GM12878 (cell line): ENCODE data around the gene SEMA3G. TPM values are rescaled to one million over a fixed set of nuclear protein-coding genes. Genes with fewer than 3 reads are reported as not detected.

ENCODE experiments used
- ATAC-seq: fragments of 200-7000 bp; cut with Tn5 transposase; 3 replicates; pipeline ENCODE4 v1.9.1; 2020; ENCODE audit warnings: mild to moderate bottlenecking, moderate library complexity
- BruUV-seq: library from RNA; stranded (reverse); fragments of 400-500 nt; replicated peaks from 2 replicates; lab custom pipeline; 2021; lab: Mats Ljungman, UMichigan
- CTCF ChIA-PET: fragments of 300-600 bp; sonication (Branson Sonifier 250); formaldehyde crosslinking; extraction: SDS; loops from one replicate; lab custom pipeline; 2021; ENCODE audit warnings: inconsistent platforms; lab: Yijun Ruan, JAX
- POLR2A ChIA-PET: fragments of 350-600 bp; formaldehyde crosslinking; extraction: SDS; loops from one replicate; lab custom pipeline; 2021; ENCODE audit warnings: inconsistent platforms; lab: Charles Lee
- RAD21 ChIA-PET: fragments of 300-600 bp; sonication (Branson Sonifier 250); formaldehyde crosslinking; loops from one replicate; lab custom pipeline; 2023; ENCODE audit warnings: antibody characterized with exemption; ENCODE audit not compliant: unreplicated experiment; lab: Charles Lee
- SMC1A ChIA-PET: fragments of 300-600 bp; sonication (Branson Sonifier 250); formaldehyde crosslinking; loops from one replicate; lab custom pipeline; 2023; ENCODE audit not compliant: unreplicated experiment, uncharacterized antibody; lab: Charles Lee
- DNase-seq: peaks from one replicate; pipeline ENCODE4 v3.0.0-alpha.2; 2011; ENCODE audit warnings: low read depth, low spot score
- FAIRE-seq: peaks from 3 replicates; lab custom pipeline; 2011; peaks lifted over from hg19 to GRCh38; lab: Jason Lieb, UNC
- H2AFZ ChIP-seq: 2 replicates; pipeline ENCODE4 v1.6.0; 2011; ENCODE audit warnings: low read depth, low read length, control low read depth; ENCODE audit not compliant: control insufficient read depth
- H3K27ac ChIP-seq: 2 replicates; pipeline ENCODE4 v1.5.1; 2011; ENCODE audit warnings: control low read depth; ENCODE audit not compliant: control insufficient read depth, insufficient read depth
- H3K27me3 ChIP-seq, 2 experiments: replicated peaks in 1 of 2; 2 replicates each; pipeline versions ENCODE4 v1.6.0 to v1.6.1; 2011; ENCODE audit warnings: low read length in 1 of 2; ENCODE audit not compliant: control insufficient read depth in 2 of 2, insufficient read depth in 2 of 2
- H3K36me3 ChIP-seq, 2 experiments: 2 replicates each; pipeline ENCODE4 v1.5.1; 2011; ENCODE audit warnings: low read length in 1 of 2; ENCODE audit not compliant: control insufficient read depth in 2 of 2, insufficient read depth in 2 of 2
- H3K4me1 ChIP-seq: 2 replicates; pipeline ENCODE4 v1.6.1; 2011; ENCODE audit warnings: mild to moderate bottlenecking, low read length, moderate library complexity, mixed read lengths; ENCODE audit not compliant: control insufficient read depth, insufficient read depth
- H3K4me2 ChIP-seq: 2 replicates; pipeline ENCODE4 v1.6.0; 2011; ENCODE audit warnings: control low read depth; ENCODE audit not compliant: control insufficient read depth, insufficient read depth
- H3K4me3 ChIP-seq: fragments of 200-600 bp; sonication (generic); 2 replicates; pipeline ENCODE4 v1.5.1; 2016
- H3K79me2 ChIP-seq: 2 replicates; pipeline ENCODE4 v1.6.0; 2011; ENCODE audit warnings: low read length; ENCODE audit not compliant: control insufficient read depth, insufficient read depth
- H3K9ac ChIP-seq: 2 replicates; pipeline ENCODE4 v1.8.0; 2011; ENCODE audit warnings: low read length, control low read depth, mixed read lengths; ENCODE audit not compliant: control insufficient read depth, insufficient read depth
- H3K9me3 ChIP-seq: replicated peaks from 3 replicates; pipeline ENCODE4 v1.5.1; 2011; ENCODE audit warnings: mild to moderate bottlenecking, low read length; ENCODE audit not compliant: control insufficient read depth, insufficient read depth
- H4K20me1 ChIP-seq: 2 replicates; pipeline ENCODE4 v1.6.0; 2011; ENCODE audit not compliant: control insufficient read depth, insufficient read depth
- BCL11A ChIP-seq: IDR thresholded peaks from 2 replicates; pipeline ENCODE4 v1.6.1; 2011; ENCODE audit warnings: low read depth, low read length
- CTCF ChIP-seq, 3 experiments: IDR thresholded peaks in 2 of 3; conservative IDR thresholded peaks in 1 of 3; 2 replicates each; pipeline ENCODE4 v1.5.1; 2011; ENCODE audit warnings: low read depth in 3 of 3, low read length in 3 of 3, mild to moderate bottlenecking in 3 of 3, control low read depth in 2 of 3, moderate library complexity in 2 of 3, inconsistent platforms in 1 of 3, mixed read lengths in 1 of 3; ENCODE audit not compliant: control insufficient read depth in 2 of 3, insufficient read depth in 1 of 3; ENCODE audit errors: extremely low read depth in 1 of 3
- DPF2 ChIP-seq: fragments of 450-650 bp; IDR thresholded peaks from 2 replicates; pipeline ENCODE4 v1.6.1; 2017; ENCODE audit warnings: mild to moderate bottlenecking
- JUND ChIP-seq: IDR thresholded peaks from 2 replicates; pipeline ENCODE4 v1.6.1; 2012; ENCODE audit warnings: low read depth, mild to moderate bottlenecking, low read length, improper control_type of control experiment, moderate library complexity
- MXI1 ChIP-seq: fragments of 150-350 bp; IDR thresholded peaks from 2 replicates; pipeline ENCODE4 v1.6.1; 2011; ENCODE audit warnings: low read depth, mild to moderate bottlenecking, inconsistent platforms, low read length, improper control_type of control experiment
- NBN ChIP-seq: fragments of 450-650 bp; IDR thresholded peaks from 2 replicates; pipeline ENCODE4 v1.6.1; 2016
- NKRF ChIP-seq: fragments of 450-650 bp; conservative IDR thresholded peaks from 2 replicates; pipeline ENCODE4 v1.6.1; 2017; ENCODE audit warnings: mild to moderate bottlenecking, moderate library complexity
- NR2C2 ChIP-seq: IDR thresholded peaks from 2 replicates; pipeline ENCODE4 v1.6.1; 2011; ENCODE audit warnings: borderline replicate concordance, low read depth; ENCODE audit not compliant: control insufficient read depth, insufficient read length
- POLR2A ChIP-seq: IDR thresholded peaks from 2 replicates; pipeline ENCODE4 v1.6.1; 2011; ENCODE audit warnings: low read depth, mild to moderate bottlenecking, low read length
- RFX5 ChIP-seq: IDR thresholded peaks from 2 replicates; pipeline ENCODE4 v1.6.1; 2011; ENCODE audit warnings: low read depth, low read length, improper control_type of control experiment
- STAT3 ChIP-seq: IDR thresholded peaks from 2 replicates; pipeline ENCODE4 v1.6.1; 2011; ENCODE audit warnings: low read depth, low read length, improper control_type of control experiment
- ZNF207 ChIP-seq: fragments of 450-650 bp; IDR thresholded peaks from 2 replicates; pipeline ENCODE4 v1.6.1; 2014; ENCODE audit warnings: antibody characterized with exemption, mild to moderate bottlenecking, borderline replicate concordance
- WGBS: methylation state at CpG from one replicate; pipeline ENCODE4 v1.1.6; 2016; ENCODE audit warnings: low lambda C conversion rate; ENCODE audit not compliant: insufficient replicate concordance, insufficient coverage; ENCODE audit errors: missing lambda C conversion rate; 5-methylcytosine and 5-hydroxymethylcytosine counted together
- in situ Hi-C: fragments of 300-500 bp; cut with MboI; formaldehyde crosslinking; loops from 9 replicates; pipeline ENCODE4 v1.14.3; 2018; ENCODE audit warnings: mixed read lengths
- intact Hi-C: fragments of 100-400 bp; cut with micrococcal nuclease; formaldehyde crosslinking; loops from one replicate; pipeline ENCODE4 v1.14.2; 2022; ENCODE audit not compliant: unreplicated experiment
- polyA plus RNA-seq, 11 experiments: library from polyadenylated mRNA; depleted of rRNA in 4 of 11; unstranded in 6 of 11; stranded (reverse) in 5 of 11; fragments of >200 nt; fragmentation: Nextera tagmentation in 4 of 11; fragmentation: Illumina TruSeq in 1 of 11; extraction: Ambion mirVana in 4 of 11; extraction: Trizol in 1 of 11; gene quantifications; 1 replicate in 1 of 11; 2 replicates in 10 of 11; pipeline versions ENCODE4 v1.2.1 to v1.2.3, GENCODE V29; 2011 to 2016; ENCODE audit warnings: inconsistent platforms in 2 of 11, missing spikeins in 2 of 11, low read depth in 1 of 11
- total RNA-seq, 4 experiments: library from RNA; depleted of rRNA in 3 of 4; stranded (reverse); fragments of >200 nt in 3 of 4; fragmentation: Illumina TruSeq in 1 of 4; extraction: Trizol in 1 of 4; gene quantifications; 2 replicates each; pipeline versions ENCODE4 v1.2.1 to v1.2.3, GENCODE V29; 2013 to 2021

The SEMA3G gene
- total and polyA plus RNA-seq, 10 of the 15 experiments (the other 5 are each of a cell fraction or from before 2014, with no cell fraction given): 0.03 to 0.04 TPM; not detected in 8

- ATAC-seq (no peak), DNase-seq (no peak), FAIRE-seq (no peak)
- no peak overlapping the region for H3K27ac ChIP-seq
- BruUV-seq: no TSS peak
- ChIA-PET SMC1A (interaction anchor here (0.6 kb wide), 1 partner anchor 158 kb away, joined by 3 read pairs; no protein-coding TSS in a partner anchor), RAD21 (no interaction called here), POLR2A (no interaction called here), CTCF (interaction anchor here (0.7 to 1.4 kb wide), 2 partner anchors 13 to 47 kb away, joined by 3 to 6 read pairs; no protein-coding TSS in a partner anchor)
- in situ Hi-C loops: no loop called here
- no peaks in the 10 kb centered on the region for H3K27me3 ChIP-seq
- peaks cover 5 to 14% of the 10 kb centered on the region in 2 experiments for H3K36me3 ChIP-seq
- no peak overlapping the region for H3K4me3 ChIP-seq
- H2AFZ ChIP-seq: no peak overlapping the region
- no peak overlapping the region for H3K9ac ChIP-seq
- H3K79me2 ChIP-seq: no peaks in the 10 kb centered on the region
- H3K4me2 ChIP-seq: no peak overlapping the region
- H3K9me3 ChIP-seq: no peaks in the 10 kb centered on the region
- TF ChIP-seq NR2C2 (no peak), POLR2A (peak; percentile 68)
- H4K20me1 ChIP-seq: no peaks in the 10 kb centered on the region
- WGBS: 75% methylated on average over 5 of the region's 5 CpGs
- intact Hi-C loops: no loop called here
- no peaks in the 10 kb centered on the region for H3K4me1 ChIP-seq
Measured at GRCh38 chr3:52398670-52399081, 46.2 kb downstream of the SEMA3G start.

GRCh38 chr3:52397676-52398399, 47.1 kb downstream of the SEMA3G start:
- ChIA-PET SMC1A (no interaction called here), POLR2A (no interaction called here), CTCF (interaction anchor here (0.7 to 1.4 kb wide), 2 partner anchors 12 to 48 kb away, joined by 3 to 6 read pairs; no protein-coding TSS in a partner anchor), RAD21 (no interaction called here)
- H3K27ac ChIP-seq: no peak overlapping the region
- in situ Hi-C loops: no loop called here
- BruUV-seq: no TSS peak
- no peak overlapping the region for H2AFZ ChIP-seq
- DNase-seq: no peak
- no peaks in the 10 kb centered on the region for H4K20me1 ChIP-seq
- 77% methylated on average over 13 of the region's 13 CpGs for WGBS
- H3K79me2 ChIP-seq: no peaks in the 10 kb centered on the region
- intact Hi-C loops: no loop called here
- H3K4me1 ChIP-seq: no peaks in the 10 kb centered on the region
- ATAC-seq: no peak
- H3K4me3 ChIP-seq: no peak overlapping the region
- no peaks in the 10 kb centered on the region for H3K27me3 ChIP-seq
- H3K4me2 ChIP-seq: no peak overlapping the region
- H3K9ac ChIP-seq: no peak overlapping the region
- peaks cover under 1 to 8% of the 10 kb centered on the region in 2 experiments; a peak in 3 of 4 replicates for H3K36me3 ChIP-seq
- no peak for FAIRE-seq
- no peaks in the 10 kb centered on the region for H3K9me3 ChIP-seq
- TF ChIP-seq STAT3 (no peak), CTCF (IDR thresholded peaks at IDR 0.05 in 2 of 3, conservative IDR thresholded peaks at IDR 0.05 in 1 of 3; ENCODE audit: control insufficient read depth in 2 of 3, extremely low read depth in 1 of 3, insufficient read depth in 1 of 3, low read depth in 3 of 3, low read length in 3 of 3) (no peak), DPF2 (no peak), RFX5 (no peak), JUND (no peak), NBN (no peak), BCL11A (no peak), MXI1 (no peak), NKRF (no peak), ZNF207 (no peak)
